Measurements from ENCODE around the gene YWHAG.
A peak's percentile ranks its signal among the peaks of the same experiment; 100 is the strongest.
"Not testable (repeated sequence)": the region's sequence is repeated elsewhere in the genome, so short reads cannot be mapped to it uniquely, and the experiment has no call there.

Gene YWHAG

GRCh38 chr7:76390092-76390491 lies 31.3 kb upstream of the YWHAG start:
- no peaks in the 10 kb centered on the region for H3K9me3 Mint-ChIP-seq
- no peaks in the 10 kb centered on the region for H3K27me3 Mint-ChIP-seq
- H3K4me1 Mint-ChIP-seq = peaks cover 12% of the 10 kb centered on the region
- H3K4me3 Mint-ChIP-seq = no peak overlapping the region
- no peaks in the 10 kb centered on the region for H3K36me3 Mint-ChIP-seq
- H3K27ac Mint-ChIP-seq = no peak overlapping the region

- not testable (repeated sequence) for H3K4me3 Mint-ChIP-seq, H3K27me3 Mint-ChIP-seq, H3K27ac Mint-ChIP-seq, H3K4me1 Mint-ChIP-seq, H3K36me3 Mint-ChIP-seq, H3K9me3 Mint-ChIP-seq
These were observed 29.0 kb upstream of the YWHAG start for GRCh38 chr7:76387789-76388188.

DNA sequence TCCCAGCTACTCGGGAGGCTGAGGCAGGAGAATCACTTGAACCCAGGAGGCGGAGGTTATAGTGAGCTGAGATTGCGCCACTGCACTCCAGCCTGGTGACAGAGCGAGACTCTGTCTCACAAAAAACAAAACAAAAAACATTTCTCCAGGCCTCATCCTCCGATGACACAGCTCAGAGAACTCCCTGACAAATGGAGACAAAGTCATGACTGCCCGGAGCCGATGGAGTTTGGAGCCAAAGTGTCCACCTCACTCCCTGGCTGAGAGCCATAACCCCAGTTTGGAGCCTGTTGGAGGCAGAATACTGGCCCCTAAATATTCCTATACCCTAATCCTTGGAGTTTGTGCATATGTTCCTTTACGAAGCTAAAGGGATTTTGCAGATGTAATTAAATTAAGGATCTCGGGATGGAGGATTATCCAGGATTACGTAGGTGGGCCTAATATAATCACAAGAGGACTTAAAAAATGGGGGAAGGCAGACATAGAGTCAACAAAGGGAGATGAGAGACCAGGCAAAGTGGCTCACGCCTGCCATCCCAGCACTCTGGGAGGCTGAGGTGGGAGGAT lies 28.0 kb upstream of the YWHAG start:
- Mint-ChIP-seq H3K36me3 (no peaks in the 10 kb centered on the region), H3K27ac (no peak overlapping the region), H3K4me1 (no peaks in the 10 kb centered on the region), H3K27me3 (no peaks in the 10 kb centered on the region), H3K4me3 (no peak overlapping the region), H3K9me3 (no peaks in the 10 kb centered on the region)

DNA sequence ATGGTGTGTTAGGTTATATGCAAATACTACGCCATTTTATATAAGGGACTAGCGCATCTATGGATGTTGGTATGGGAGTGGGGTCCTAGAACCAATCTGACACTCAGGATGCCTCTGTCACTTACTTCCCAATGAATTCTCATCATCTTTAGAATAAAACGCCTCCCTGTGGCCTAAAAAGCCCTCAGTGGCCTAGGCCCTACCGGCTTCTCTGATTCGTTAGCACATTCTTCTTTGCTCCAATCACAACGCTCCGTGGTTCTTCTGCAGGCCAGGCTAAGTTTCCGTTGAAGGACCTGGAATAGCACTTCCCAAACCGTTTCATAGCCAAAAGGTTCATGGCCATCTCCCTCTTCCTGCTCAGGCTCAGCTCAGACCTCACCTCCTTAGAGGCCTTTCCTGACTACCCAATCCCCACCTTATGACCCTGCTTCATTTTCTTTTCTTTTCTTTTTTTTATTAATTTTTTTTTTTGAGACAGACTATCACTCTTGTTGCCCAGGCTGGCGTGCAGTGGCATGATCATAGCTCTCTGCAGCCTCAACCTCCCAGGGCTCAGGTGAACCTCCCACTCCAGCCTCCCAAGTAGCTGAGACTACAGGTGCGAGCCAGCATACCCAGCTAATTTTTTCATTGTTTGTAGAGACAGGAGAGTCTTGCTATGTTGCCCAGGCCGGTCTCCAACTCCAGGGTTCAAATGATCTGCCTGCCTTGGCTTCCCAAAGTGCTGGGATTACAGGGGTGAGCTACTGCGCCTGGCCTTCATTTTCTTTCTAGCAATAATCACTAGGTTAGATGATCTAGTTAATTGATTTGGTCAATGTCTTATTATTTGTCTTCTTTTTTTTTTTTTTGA lies 24.5 kb upstream of the YWHAG start:
- H3K27me3 Mint-ChIP-seq = no peaks in the 10 kb centered on the region
- peaks cover 6% of the 10 kb centered on the region for H3K4me1 Mint-ChIP-seq
- H3K36me3 Mint-ChIP-seq = no peaks in the 10 kb centered on the region
- H3K4me3 Mint-ChIP-seq = no peak overlapping the region
- peak overlapping the region; percentile 81 for H3K27ac Mint-ChIP-seq
- no peaks in the 10 kb centered on the region for H3K9me3 Mint-ChIP-seq

GRCh38 chr7:76381814-76382213 lies 23.0 kb upstream of the YWHAG start:
- H3K9me3 Mint-ChIP-seq = no peaks in the 10 kb centered on the region
- no peak overlapping the region for H3K4me3 Mint-ChIP-seq
- no peaks in the 10 kb centered on the region for H3K36me3 Mint-ChIP-seq
- no peak overlapping the region for H3K27ac Mint-ChIP-seq
- no peaks in the 10 kb centered on the region for H3K27me3 Mint-ChIP-seq
- H3K4me1 Mint-ChIP-seq = peaks cover 6% of the 10 kb centered on the region

- peak overlapping the region; percentile 75 for H3K4me3 Mint-ChIP-seq
- no peaks in the 10 kb centered on the region for H3K9me3 Mint-ChIP-seq
- no peaks in the 10 kb centered on the region for H3K36me3 Mint-ChIP-seq
- H3K27ac Mint-ChIP-seq = no peak overlapping the region
- peaks cover 6% of the 10 kb centered on the region for H3K4me1 Mint-ChIP-seq
- no peaks in the 10 kb centered on the region for H3K27me3 Mint-ChIP-seq
These were observed 21.8 kb upstream of the YWHAG start for GRCh38 chr7:76380623-76380966.

GRCh38 chr7:76377186-76377918 lies 18.6 kb upstream of the YWHAG start:
- no peaks in the 10 kb centered on the region for H3K27me3 Mint-ChIP-seq
- no peaks in the 10 kb centered on the region for H3K36me3 Mint-ChIP-seq
- H3K9me3 Mint-ChIP-seq = no peaks in the 10 kb centered on the region
- no peak overlapping the region for H3K4me3 Mint-ChIP-seq
- peaks cover 6% of the 10 kb centered on the region for H3K4me1 Mint-ChIP-seq
- H3K27ac Mint-ChIP-seq = no peak overlapping the region

- H3K4me1 Mint-ChIP-seq = peaks cover 2% of the 10 kb centered on the region
- H3K27ac Mint-ChIP-seq = no peak overlapping the region
- no peaks in the 10 kb centered on the region for H3K9me3 Mint-ChIP-seq
- no peaks in the 10 kb centered on the region for H3K27me3 Mint-ChIP-seq
- H3K36me3 Mint-ChIP-seq = no peaks in the 10 kb centered on the region
- H3K4me3 Mint-ChIP-seq = peak overlapping the region; percentile 9
These were observed 16.5 kb upstream of the YWHAG start for GRCh38 chr7:76375251-76375650.

GRCh38 chr7:76372984-76373833 lies 14.4 kb upstream of the YWHAG start:
- Mint-ChIP-seq H3K9me3 (no peaks in the 10 kb centered on the region), H3K4me1 (no peaks in the 10 kb centered on the region), H3K27me3 (no peaks in the 10 kb centered on the region), H3K36me3 (no peaks in the 10 kb centered on the region), H3K4me3 (no peak overlapping the region), H3K27ac (peak overlapping the region; percentile 92)

DNA sequence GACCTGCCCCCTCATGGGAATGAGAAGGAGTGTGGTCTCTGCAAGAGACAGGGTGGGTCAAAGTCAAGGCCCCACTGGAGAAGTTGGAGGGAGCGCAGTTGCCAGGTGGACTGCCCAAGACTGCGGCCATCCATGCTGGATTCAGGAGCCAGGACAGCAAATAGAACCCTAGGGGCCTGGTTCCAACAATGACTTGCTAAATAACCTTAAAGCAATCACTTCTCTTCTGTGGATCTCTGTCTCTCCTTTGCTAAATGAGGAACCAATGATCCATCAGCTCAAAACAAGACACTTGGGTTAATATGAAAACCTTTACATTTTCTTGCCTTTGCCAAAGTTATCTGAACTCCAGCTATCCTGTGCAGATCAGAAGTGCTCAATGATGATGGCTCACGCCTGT lies 12.6 kb upstream of the YWHAG start:
- Mint-ChIP-seq H3K27me3 (no peaks in the 10 kb centered on the region), H3K4me1 (no peaks in the 10 kb centered on the region), H3K4me3 (no peak overlapping the region), H3K36me3 (no peaks in the 10 kb centered on the region), H3K27ac (no peak overlapping the region), H3K9me3 (no peaks in the 10 kb centered on the region)

DNA sequence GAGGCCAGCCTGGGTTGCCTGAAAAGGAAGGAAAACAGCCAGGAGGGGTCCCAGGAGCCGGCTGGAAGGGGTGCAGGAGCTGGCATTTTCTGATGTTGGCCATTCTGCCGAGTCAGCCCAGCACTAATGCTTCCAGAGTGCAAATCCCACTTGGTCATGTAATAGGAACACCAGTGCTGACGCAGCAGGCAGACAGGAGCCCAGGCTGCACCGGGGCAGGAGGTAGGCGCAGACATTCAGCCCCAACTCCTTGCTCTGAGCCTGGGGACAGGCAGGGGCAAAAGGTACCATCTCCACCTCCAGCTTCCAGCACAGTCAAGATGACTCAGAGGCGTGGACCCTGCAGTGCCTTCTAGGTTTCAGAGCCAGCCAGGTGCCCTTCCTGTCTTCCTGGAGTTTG lies 10.2 kb upstream of the YWHAG start:
- no peaks in the 10 kb centered on the region for H3K27me3 Mint-ChIP-seq
- H3K4me3 Mint-ChIP-seq = no peak overlapping the region
- H3K4me1 Mint-ChIP-seq = peaks cover 8% of the 10 kb centered on the region
- H3K36me3 Mint-ChIP-seq = no peaks in the 10 kb centered on the region
- H3K27ac Mint-ChIP-seq = no peak overlapping the region
- no peaks in the 10 kb centered on the region for H3K9me3 Mint-ChIP-seq

DNA sequence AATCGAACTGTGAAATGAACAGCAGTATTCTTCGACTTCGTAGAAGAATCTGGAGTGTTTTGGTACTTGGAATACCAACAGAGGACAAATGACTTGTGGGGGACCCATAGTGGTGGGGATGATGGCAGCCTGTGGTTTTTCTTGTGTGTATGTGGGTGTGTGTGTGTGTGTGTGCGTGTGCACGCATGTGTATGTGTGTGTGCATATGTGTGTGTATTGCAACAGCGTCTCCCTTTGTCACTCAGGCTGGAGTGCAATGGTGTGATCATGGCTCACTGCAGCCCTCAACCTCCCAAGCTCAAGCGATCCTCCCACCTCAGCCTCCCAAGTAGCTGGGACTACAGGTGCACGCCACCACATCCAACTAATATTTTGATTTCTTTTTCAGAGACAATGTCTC lies 9.4 kb upstream of the YWHAG start:
- Mint-ChIP-seq H3K27me3 (no peaks in the 10 kb centered on the region), H3K4me3 (no peak overlapping the region), H3K27ac (no peak overlapping the region), H3K9me3 (no peaks in the 10 kb centered on the region), H3K36me3 (no peaks in the 10 kb centered on the region), H3K4me1 (peaks cover 9% of the 10 kb centered on the region)

DNA sequence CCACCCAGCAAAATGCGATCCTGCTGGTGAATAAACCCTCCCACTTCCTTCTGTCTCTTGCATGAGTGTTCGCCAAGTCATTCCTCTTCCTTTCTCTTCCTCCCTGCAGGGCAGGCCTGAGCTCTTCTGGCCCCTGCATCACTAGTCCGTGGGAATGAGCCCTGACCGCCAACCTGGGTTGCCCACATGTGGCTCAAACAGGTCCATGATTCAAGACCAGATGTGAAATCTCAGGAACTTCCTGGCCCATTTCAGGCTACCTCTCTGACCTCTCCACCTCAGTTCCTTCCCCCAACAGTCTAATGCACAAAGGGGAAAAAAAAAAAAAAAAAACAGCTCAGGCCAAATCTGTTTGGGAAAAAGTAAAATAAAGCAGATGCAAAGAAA lies 5.4 kb upstream of the YWHAG start:
- Mint-ChIP-seq H3K27ac (peak overlapping the region; percentile 69), H3K9me3 (no peaks in the 10 kb centered on the region), H3K4me1 (peaks cover 13% of the 10 kb centered on the region), H3K4me3 (no peak overlapping the region), H3K36me3 (no peaks in the 10 kb centered on the region), H3K27me3 (no peaks in the 10 kb centered on the region)

DNA sequence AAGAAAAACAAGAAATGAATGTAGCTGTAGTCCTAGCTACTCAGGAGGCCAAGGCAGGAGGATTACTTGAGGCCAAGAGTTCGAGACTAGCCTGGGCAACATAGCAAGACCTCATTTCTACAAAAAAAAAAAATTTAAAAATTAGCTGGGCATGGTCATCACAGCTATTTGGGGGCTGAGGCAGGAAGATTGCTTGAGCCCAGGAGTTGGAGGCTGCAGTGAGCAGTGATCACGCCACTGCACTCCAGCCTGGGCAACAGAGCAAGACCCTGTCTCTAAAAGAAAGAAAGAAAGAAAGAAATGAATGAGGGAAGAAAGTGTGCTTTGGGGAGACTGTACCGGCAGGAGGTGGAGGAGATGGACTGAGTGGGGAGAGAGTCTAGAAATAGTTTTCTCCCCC lies 5.0 kb upstream of the YWHAG start:
- not testable (repeated sequence) for H3K27ac Mint-ChIP-seq, H3K27me3 Mint-ChIP-seq, H3K9me3 Mint-ChIP-seq, H3K36me3 Mint-ChIP-seq, H3K4me3 Mint-ChIP-seq
- peaks cover 13% of the 10 kb centered on the region for H3K4me1 Mint-ChIP-seq

- peak overlapping the region; percentile 100 for H3K4me3 Mint-ChIP-seq
- no peak overlapping the region for H3K27ac Mint-ChIP-seq
- H3K36me3 Mint-ChIP-seq = peaks cover 19% of the 10 kb centered on the region
- H3K27me3 Mint-ChIP-seq = no peaks in the 10 kb centered on the region
- H3K4me1 Mint-ChIP-seq = peaks cover 38% of the 10 kb centered on the region
- H3K9me3 Mint-ChIP-seq = no peaks in the 10 kb centered on the region
These were observed 1.3 kb upstream of the YWHAG start for GRCh38 chr7:76359978-76360638.
